Upper lobe of left lung (tissue), 6 donors: Measurements from ENCODE around the gene ANKRD35. TPM values are rescaled to one million over a fixed set of nuclear protein-coding genes. Genes with fewer than 3 reads are reported as not detected.

Source experiments
- ATAC-seq, 2 donors: fragments of 200-7000 bp; cut with Tn5 transposase; one replicate each; pipeline ENCODE4 v1.9.1; 2022; ENCODE audit warnings: mild to moderate bottlenecking in 2 of 2, moderate library complexity in 2 of 2; ENCODE audit not compliant: low FRiP score in 2 of 2
- DNase-seq, 2 donors: peaks; one replicate each; pipeline ENCODE4 v3.0.0-alpha.2; 2019 to 2020
- H3K27ac ChIP-seq, 4 donors: fragments of 200-600 bp; sonication (generic); one replicate each; pipeline ENCODE4 v1.5.1; 2016 to 2019
- H3K27me3 ChIP-seq, 4 donors: fragments of 200-600 bp; sonication (generic); one replicate each; pipeline ENCODE4 v1.5.1; 2017 to 2019
- H3K36me3 ChIP-seq, 4 donors: fragments of 200-600 bp; sonication (generic); one replicate each; pipeline ENCODE4 v1.5.1; 2016 to 2019
- H3K4me1 ChIP-seq, 4 donors: fragments of 200-600 bp; sonication (generic); one replicate each; pipeline ENCODE4 v1.5.1; 2018 to 2019
- H3K4me3 ChIP-seq, 4 donors: fragments of 200-600 bp; sonication (generic); one replicate each; pipeline ENCODE4 v1.5.1; 2017 to 2019; ENCODE audit warnings: mild to moderate bottlenecking in 2 of 4, moderate library complexity in 1 of 4
- H3K9me3 ChIP-seq, 4 donors: fragments of 200-600 bp; sonication (generic); one replicate each; pipeline ENCODE4 v1.5.1; 2018 to 2019
- CTCF ChIP-seq, 6 experiments: fragments of 450-650 bp in 4 of 6; fragments of 200-600 bp in 2 of 6; sonication (generic) in 2 of 6; IDR thresholded peaks; one replicate each; pipeline ENCODE4 v1.5.1; 2016 to 2019; ENCODE audit warnings: antibody characterized with exemption in 6 of 6
- EP300 ChIP-seq, 4 donors: sonication (generic); formaldehyde crosslinking; IDR thresholded peaks; one replicate each; pipeline ENCODE4 v1.5.1; 2017; ENCODE audit warnings: antibody characterized with exemption in 4 of 4, control low read depth in 2 of 4
- POLR2A ChIP-seq, 4 donors: fragments of 450-650 bp; IDR thresholded peaks; one replicate each; pipeline ENCODE4 v1.5.1; 2016 to 2017; ENCODE audit warnings: antibody characterized with exemption in 4 of 4, mild to moderate bottlenecking in 2 of 4
- POLR2AphosphoS5 ChIP-seq, 2 donors: sonication (generic); formaldehyde crosslinking; IDR thresholded peaks; one replicate each; pipeline ENCODE4 v1.5.1; 2017; ENCODE audit warnings: antibody characterized with exemption in 2 of 2
- WGBS, 2 donors: methylation state at CpG; one replicate each; pipeline ENCODE4 v1.1.5; 2017 to 2018; 5-methylcytosine and 5-hydroxymethylcytosine counted together
- total RNA-seq, 6 donors: library from RNA; depleted of rRNA in 4 of 6; stranded (reverse); fragments of >200 nt in 4 of 6; gene quantifications; one replicate each; pipeline versions ENCODE4 v1.1.0 to v1.2.1, GENCODE V29; 2016 to 2021
- donor health status: DM: no; HTN: no; CAD: no; lungs with moderate emphysema.
- donor health status: DM: no; HTN: yes; CAD: no; lungs with severe emphysema.

Gene ANKRD35
- total RNA-seq, 6 donors from 2014 or later, result 0.76 to 2.5 (median 1.3) TPM; not detected in 1

GRCh38 chr1:145895471-145895870 lies 9.8 kb upstream of the ANKRD35 start:
- Histone ChIP-seq H3K4me1 (peaks cover 24 to 28% (median 26%) of the 10 kb centered on the region in 4 donors), H3K27ac (no peak overlapping the region), H3K36me3 (peaks cover 0 to 29% (median 0%) of the 10 kb centered on the region in 4 donors), H3K9me3 (no peaks in the 10 kb centered on the region), H3K4me3 (no peak overlapping the region), H3K27me3 (no peaks in the 10 kb centered on the region)
- no peak for TF ChIP-seq CTCF (IDR thresholded peaks at IDR 0.05)
- no peak for TF ChIP-seq EP300 (IDR thresholded peaks at IDR 0.05)
- TF ChIP-seq POLR2AphosphoS5 (IDR thresholded peaks at IDR 0.05), result no peak
- no peak for TF ChIP-seq POLR2A (IDR thresholded peaks at IDR 0.05)
- no peak for ATAC-seq
- no peak for DNase-seq
- 100% methylated on average over 1 of the region's 1 CpG for whole genome bisulfite sequencing, 2 donors

- Histone ChIP-seq H3K4me3 (no peak overlapping the region), H3K9me3 (no peaks in the 10 kb centered on the region), H3K27ac (peak overlapping the region; percentile 86 to 94 (median 90)), H3K36me3 (peaks cover 0 to 12% (median 0%) of the 10 kb centered on the region in 4 donors), H3K4me1 (peaks cover 27 to 36% (median 30%) of the 10 kb centered on the region in 4 donors), H3K27me3 (no peaks in the 10 kb centered on the region)
- no peak for ATAC-seq
- WGBS, 2 donors, result 88 to 91% methylated on average over 7 of the region's 7 CpGs
- DNase-seq, result no peak
- no peak for TF ChIP-seq POLR2AphosphoS5 (IDR thresholded peaks at IDR 0.05)
- TF ChIP-seq EP300 (IDR thresholded peaks at IDR 0.05), result no peak
- TF ChIP-seq POLR2A (IDR thresholded peaks at IDR 0.05), result no peak
- no peak for TF ChIP-seq CTCF (IDR thresholded peaks at IDR 0.05)
These were observed 7.8 kb upstream of the ANKRD35 start for GRCh38 chr1:145893306-145894055.

GRCh38 chr1:145892486-145893087 lies 6.9 kb upstream of the ANKRD35 start:
- Histone ChIP-seq H3K4me3 (no peak overlapping the region), H3K4me1 (peaks cover 27 to 36% (median 30%) of the 10 kb centered on the region in 4 donors), H3K36me3 (peaks cover 0 to 6% (median 0%) of the 10 kb centered on the region in 4 donors), H3K9me3 (no peaks in the 10 kb centered on the region), H3K27me3 (no peaks in the 10 kb centered on the region), H3K27ac (peak overlapping the region; percentile 86 to 94 (median 90))
- no peak for TF ChIP-seq POLR2AphosphoS5 (IDR thresholded peaks at IDR 0.05)
- no peak for TF ChIP-seq POLR2A (IDR thresholded peaks at IDR 0.05)
- no peak for TF ChIP-seq CTCF (IDR thresholded peaks at IDR 0.05)
- no peak for TF ChIP-seq EP300 (IDR thresholded peaks at IDR 0.05)
- no peak for DNase-seq
- WGBS, 2 donors, result 40 to 53% methylated on average over 3 of the region's 3 CpGs
- peak in 1 of 2 donors; percentile 2 for ATAC-seq

GRCh38 chr1:145891587-145892485 lies 6.2 kb upstream of the ANKRD35 start:
- Histone ChIP-seq H3K4me3 (peak overlapping the region in 1 of 4 donors; percentile 5), H3K9me3 (no peaks in the 10 kb centered on the region), H3K27me3 (no peaks in the 10 kb centered on the region), H3K36me3 (no peaks in the 10 kb centered on the region), H3K4me1 (peaks cover 27 to 36% (median 30%) of the 10 kb centered on the region in 4 donors), H3K27ac (peak overlapping the region; percentile 86 to 94 (median 90))
- peak in 1 of 2 donors; percentile 98 for DNase-seq
- WGBS, 2 donors, result 4 to 13% methylated on average over 5 to 6 of the region's 6 CpGs
- peak in 2 of 4 donors; percentile 61 to 93 for TF ChIP-seq EP300 (IDR thresholded peaks at IDR 0.05)
- peak in 1 of 4 donors; percentile 40 for TF ChIP-seq POLR2A (IDR thresholded peaks at IDR 0.05)
- TF ChIP-seq POLR2AphosphoS5 (IDR thresholded peaks at IDR 0.05), result peak; percentile 83 to 89
- TF ChIP-seq CTCF (IDR thresholded peaks at IDR 0.05), result peak; percentile 87 to 97 (median 94)
- ATAC-seq, result peak; percentile 94 to 96
